NCI-H1105 treated with DMSO at 0.1 percent for 48 hours (cell line): ENCODE measurements around the gene RAB11A.

Experiments used
- DNase-seq: peaks from one replicate; lab custom pipeline; 2025; lab: John Stamatoyannopoulos, UW

Gene RAB11A

GRCh38 chr15:65885668-65886218 is 16.5 kb downstream of the RAB11A start:
- no peak for DNase-seq

- no peak for DNase-seq
Observed at GRCh38 chr15:65887565-65887964, 18.3 kb downstream of the RAB11A start.

DNA sequence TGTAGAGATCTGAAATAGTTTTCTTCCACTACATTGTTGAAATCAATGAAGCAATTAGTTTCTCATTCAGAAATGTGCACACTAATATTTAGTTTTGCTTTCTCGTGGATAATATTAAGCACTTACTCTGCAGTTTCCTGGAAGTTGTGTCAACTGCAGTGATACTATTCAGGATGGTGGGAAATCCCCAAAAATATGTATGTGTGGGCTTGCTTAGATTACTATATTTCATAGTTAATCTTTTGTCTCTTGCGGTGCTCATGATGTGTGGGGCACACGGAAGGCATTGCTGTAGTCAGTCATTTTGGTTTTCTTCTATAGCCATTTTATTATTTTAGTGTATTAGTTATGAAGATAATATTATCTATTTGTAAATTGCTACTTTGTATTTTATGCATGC is 19.7 kb downstream of the RAB11A start:
- DNase-seq: no peak

DNA sequence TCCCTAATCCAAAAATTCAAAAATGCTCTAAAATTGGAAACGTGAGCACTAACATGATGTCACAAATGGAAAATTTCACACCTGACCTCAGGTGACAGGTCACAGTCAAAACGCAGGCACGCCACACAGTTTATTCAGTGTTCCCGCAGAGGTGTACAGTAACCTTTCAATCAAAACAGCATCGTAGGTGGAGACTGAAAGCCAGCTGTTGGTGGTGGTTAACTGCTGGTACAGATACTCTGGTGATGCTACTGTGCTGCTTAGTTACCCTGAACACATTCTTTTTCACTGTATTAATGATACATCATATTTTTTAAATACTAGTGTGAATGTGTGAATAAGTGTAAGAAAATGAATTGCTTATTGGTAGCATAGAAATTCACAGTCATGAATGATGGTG is 23.8 kb downstream of the RAB11A start:
- DNase-seq: no peak

GRCh38 chr15:65896236-65896635 is 26.9 kb downstream of the RAB11A start:
- no peak for DNase-seq

DNA sequence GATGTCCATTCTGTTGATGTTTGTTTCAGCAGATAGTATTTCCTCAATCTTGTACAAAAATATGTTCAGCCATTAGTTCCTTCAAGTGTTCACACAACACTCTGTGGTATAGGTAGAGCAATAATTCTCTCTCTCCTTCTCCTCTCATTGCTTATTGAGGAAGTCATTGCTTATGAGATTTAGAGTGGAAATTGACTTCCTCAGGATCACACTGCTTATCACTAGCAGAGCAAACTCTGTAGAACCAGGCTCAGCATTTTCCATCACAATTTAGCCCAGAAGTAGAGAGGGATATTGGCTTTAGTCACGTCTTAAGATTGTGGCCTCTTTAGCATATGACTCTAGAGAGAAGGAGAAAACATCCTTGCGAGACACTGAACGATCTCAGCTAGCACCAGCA is 31.2 kb downstream of the RAB11A start:
- DNase-seq: no peak

DNA sequence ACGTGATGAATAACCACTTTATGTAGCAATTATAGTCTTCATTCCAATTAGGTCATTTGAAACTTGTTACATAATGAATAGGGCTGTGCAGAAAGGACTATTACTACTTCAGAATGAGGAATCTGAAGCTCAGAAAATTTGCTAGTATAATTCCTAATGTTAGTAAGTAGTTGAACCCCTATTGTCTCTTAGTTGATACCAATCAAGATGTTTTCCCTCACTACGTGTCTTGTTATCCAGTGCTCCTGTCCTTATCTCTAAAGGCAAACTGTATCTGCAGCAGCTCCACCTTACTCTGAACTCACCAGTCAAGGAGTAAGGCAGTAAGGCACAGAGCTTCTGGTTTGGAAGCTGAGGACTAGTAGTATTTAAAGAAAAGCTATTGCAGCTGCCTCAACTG is 32.0 kb downstream of the RAB11A start:
- DNase-seq: no peak

GRCh38 chr15:65901836-65902235 is 32.5 kb downstream of the RAB11A start:
- no peak for DNase-seq

DNA sequence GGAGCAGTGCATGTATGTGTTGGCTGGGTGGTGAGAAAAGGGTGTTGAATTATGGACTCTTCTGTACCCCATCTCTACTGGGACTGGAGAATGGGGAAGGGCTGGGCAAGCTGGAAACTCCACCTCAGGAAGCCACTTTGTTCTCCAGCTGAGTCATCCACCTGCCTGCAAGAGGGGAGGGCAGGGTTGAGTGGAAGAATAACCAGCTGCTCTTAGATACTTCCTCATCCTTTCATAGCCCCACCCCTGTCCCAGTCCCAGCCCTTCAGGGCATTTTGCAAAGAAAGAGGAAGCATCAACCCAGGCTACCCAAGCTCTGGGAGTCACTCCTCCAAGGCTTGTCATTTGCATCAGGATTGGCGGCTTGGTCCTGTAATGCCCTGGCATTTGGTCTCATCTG is 33.1 kb downstream of the RAB11A start:
- no peak for DNase-seq

DNA sequence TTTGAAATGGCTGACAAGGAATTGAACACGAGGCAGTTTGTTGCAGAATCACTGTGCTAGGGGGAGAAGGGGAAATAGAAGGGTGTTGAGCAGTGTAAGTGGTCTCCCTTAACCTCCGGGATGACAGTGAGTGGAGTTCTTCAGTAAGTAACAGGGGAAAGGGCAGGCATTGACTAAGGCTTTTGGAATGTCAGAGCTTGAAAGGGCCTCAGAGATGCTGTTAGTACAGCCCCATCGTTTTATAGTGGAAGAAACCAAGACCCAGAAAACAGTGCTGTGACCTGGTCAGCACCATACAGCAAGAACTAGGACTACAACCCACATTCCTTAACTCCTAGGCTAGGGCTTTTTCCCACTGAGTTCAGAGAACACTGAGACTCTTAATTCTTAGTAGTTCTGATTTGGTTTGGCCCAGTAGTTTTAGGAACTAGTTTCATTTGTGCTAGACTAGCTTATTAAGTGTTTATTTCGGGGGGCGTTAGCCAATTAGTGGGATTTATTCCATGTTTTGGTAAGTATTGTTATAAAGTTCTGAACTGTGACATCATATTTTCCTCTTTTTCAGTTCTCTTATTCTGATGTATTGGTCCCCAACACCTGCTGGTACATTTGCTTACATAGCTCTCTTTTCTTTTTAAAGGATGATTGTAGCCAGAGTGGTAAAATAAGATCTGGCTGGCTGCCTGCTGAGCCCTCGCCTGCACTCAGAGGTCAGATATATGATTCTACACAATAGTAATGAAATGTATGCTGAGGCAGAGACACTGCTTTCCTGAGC is 34.2 kb downstream of the RAB11A start:
- peak; percentile 21 for DNase-seq

GRCh38 chr15:65904301-65904700 is 35.0 kb downstream of the RAB11A start:
- DNase-seq: no peak

DNA sequence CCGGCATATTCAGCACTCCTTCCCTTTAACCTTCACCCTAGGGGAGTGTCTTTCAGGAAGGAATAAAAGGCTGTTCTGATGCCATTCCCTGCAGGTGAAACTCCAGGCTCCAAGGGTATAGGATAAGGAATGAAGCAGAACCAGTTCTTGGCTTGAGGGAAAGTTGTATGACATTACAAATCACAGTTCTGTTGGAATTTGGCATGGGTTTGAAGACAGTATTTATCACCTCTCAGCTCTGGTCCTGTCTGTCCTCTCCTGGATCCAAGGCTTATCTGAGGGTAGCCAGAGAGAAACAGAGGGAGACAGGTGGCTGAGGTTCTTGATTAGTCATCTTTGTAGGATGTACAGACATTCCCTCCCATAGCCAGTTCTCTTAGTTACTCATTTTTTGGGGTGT is 37.1 kb downstream of the RAB11A start:
- DNase-seq: no peak

DNA sequence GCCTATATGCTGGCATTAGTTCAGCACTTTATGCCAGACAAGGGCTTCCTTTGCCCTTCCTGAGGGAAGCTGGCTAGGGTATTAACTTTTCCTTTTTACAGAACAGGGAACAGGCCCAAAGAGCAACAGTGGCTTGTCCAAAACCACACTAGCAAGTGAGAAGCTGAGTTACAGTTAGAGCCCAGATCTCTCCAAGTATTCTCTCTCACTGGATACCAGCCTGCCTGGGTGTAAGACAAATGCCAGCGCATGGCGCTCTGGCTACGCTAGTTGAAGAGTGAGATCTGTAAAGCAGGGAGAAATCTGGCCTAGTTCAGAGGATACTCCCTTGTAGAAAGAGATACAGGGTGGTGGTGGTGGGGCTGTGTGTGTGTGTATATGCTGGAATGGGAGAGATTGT is 38.4 kb downstream of the RAB11A start:
- no peak for DNase-seq

DNA sequence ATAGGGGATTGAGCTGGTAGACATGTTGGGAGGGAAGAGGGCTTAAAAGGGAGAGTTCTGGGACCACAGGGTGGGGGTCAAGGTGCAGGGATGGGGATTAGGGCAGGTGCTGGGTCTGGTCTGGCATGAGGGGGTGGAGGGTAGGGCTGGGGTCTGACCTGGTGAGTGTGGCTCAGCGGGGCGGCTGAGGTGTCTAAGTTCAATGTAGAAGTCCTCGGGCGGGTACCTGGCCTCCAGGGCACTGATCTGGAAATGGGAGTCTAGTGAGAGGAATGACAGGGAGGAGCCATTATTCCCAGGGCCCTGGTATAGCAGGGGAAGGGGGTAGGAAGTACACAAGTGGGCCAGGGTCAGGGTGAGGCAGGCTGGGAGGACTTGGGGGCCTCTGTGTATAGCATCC is 39.6 kb downstream of the RAB11A start:
- DNase-seq: no peak

- DNase-seq: no peak
Observed at GRCh38 chr15:65909831-65910230, 40.5 kb downstream of the RAB11A start.

GRCh38 chr15:65910341-65910740 is 41.0 kb downstream of the RAB11A start:
- no peak for DNase-seq

GRCh38 chr15:65912235-65912634 is 42.9 kb downstream of the RAB11A start:
- DNase-seq: no peak

DNA sequence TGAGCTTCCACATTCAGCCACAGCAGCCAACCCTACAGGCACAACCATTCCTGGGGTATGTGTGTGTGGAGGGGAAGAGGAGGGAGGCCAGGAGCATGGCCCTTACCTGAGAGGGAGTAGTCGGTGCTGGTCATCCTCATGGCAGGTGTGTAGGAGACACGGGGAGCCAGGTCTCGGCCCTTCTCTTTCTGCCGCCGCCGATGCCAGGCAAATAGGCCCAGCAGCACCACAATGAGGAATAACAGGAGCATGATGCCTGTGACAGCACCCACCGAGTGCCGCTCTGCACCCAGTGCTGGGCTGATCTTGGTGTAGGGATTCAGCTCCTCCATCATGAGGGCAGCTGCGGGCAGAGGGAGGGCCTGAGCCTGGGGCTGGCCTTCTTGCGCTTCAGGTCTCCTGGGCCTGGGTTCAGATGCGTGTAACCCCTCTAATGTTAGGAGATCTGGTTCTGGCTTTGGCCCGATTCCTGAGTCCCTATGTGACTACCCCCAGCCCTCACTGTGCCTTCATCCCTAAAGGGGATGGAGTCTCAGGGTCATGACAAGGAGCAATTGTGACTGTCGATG is 44.4 kb downstream of the RAB11A start:
- DNase-seq: no peak

DNA sequence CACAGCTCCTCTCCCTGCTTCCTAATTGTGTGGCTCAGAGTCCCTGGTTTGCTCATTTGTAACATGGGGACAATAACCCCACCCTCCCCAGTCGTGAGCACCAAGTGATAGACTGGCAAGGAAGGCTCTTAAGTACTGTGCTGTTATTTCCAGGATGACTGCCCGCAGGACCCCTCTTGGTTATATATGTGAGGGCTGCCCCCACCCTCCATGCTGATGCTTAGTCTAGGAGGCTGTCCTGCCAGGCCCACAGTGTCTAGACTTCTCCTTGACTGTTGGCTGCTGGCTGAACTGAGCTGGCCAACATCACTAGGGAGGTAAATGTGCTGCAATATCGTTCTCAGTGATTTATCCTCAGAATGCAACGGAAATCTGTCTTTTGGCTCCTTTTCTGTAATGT is 45.1 kb downstream of the RAB11A start:
- no peak for DNase-seq

DNA sequence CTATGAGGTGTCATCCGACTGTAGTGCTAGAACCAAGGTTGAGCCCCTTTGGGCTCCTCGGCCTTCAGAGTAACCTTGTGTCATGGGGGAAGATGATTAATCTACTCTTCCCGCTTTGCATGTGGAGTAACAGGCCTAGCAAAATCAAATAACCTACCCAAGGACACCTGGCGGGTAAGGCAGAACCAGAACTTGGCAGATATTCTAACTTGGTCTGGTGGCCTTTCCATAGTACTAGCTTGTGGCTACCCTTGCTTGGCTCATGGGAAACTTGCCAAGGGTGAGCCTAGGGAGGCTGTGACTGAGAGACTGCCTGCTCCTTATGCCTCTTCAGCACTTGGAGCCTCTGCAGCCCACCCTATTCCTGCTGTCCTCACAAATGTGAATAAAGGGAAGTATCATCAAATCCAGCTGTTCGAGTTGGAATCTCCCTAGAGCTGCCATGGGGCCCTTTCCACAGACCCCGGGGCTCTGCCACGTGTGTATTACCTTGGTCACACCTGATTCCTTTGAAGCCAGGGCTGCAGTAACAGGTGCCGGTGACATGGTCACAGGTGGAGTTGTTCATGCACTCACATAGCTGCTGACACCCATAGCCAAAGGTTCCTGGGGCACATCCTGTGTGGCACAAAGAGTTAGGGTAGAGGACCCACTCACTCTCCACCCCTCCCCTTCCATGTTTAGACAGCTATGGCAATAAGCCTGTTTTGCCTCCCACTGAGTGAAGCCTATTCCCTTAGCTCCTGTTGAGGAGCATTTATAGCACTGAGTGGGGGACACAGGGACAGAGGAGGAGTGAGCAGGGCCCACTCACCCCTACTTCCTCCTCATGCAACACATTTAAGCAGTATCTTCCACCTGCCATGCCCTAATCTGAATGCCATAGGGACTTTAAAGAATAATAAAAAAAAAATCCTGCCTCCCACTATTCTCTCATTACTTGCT is 46.0 kb downstream of the RAB11A start:
- DNase-seq: no peak

GRCh38 chr15:65916041-65916663 is 46.9 kb downstream of the RAB11A start:
- no peak for DNase-seq
